MM.1S (cell line): ENCODE measurements around the gene CFAP77.

Source experiments
- DNase-seq: peaks from one replicate; pipeline ENCODE4 v3.0.0-alpha.2; 2015
- H2AFZ ChIP-seq: fragments of 300-600 bp; sonication (generic); 2 replicates; pipeline ENCODE4 v1.6.0; 2016; ENCODE audit warnings: antibody characterized with exemption, low read length
- H3F3A ChIP-seq: fragments of 300-600 bp; sonication (generic); 2 replicates; pipeline ENCODE4 v1.6.1; 2016; ENCODE audit warnings: mild to moderate bottlenecking, antibody characterized with exemption, low read length, moderate library complexity, mixed read lengths; ENCODE audit not compliant: insufficient read depth
- H3K27ac ChIP-seq: fragments of 300-600 bp; sonication (generic); 2 replicates; pipeline ENCODE4 v1.5.1; 2016; ENCODE audit warnings: mild to moderate bottlenecking, low read length
- H3K27me3 ChIP-seq: fragments of 300-600 bp; sonication (generic); replicated peaks from 2 replicates; pipeline ENCODE4 v1.6.0; 2016; ENCODE audit warnings: low read length; ENCODE audit not compliant: insufficient read depth
- H3K36me3 ChIP-seq: fragments of 300-600 bp; sonication (generic); replicated peaks from 2 replicates; pipeline ENCODE4 v1.6.1; 2016; ENCODE audit warnings: mild to moderate bottlenecking, low read length, mixed read lengths; ENCODE audit not compliant: insufficient read depth
- H3K4me1 ChIP-seq: fragments of 300-600 bp; sonication (generic); 2 replicates; pipeline ENCODE4 v1.6.1; 2016; ENCODE audit warnings: low read length, mixed read lengths
- H3K4me2 ChIP-seq: fragments of 300-600 bp; sonication (generic); 2 replicates; pipeline ENCODE4 v1.6.0; 2016; ENCODE audit warnings: low read depth, low read length
- H3K4me3 ChIP-seq: fragments of 300-600 bp; sonication (generic); 2 replicates; pipeline ENCODE4 v1.5.1; 2016; ENCODE audit warnings: low read length, mixed read lengths
- H3K79me2 ChIP-seq: fragments of 300-600 bp; sonication (generic); 2 replicates; pipeline ENCODE4 v1.6.1; 2016; ENCODE audit warnings: mixed run types, low read length, mixed read lengths
- H3K9ac ChIP-seq: fragments of 300-600 bp; sonication (generic); 2 replicates; pipeline ENCODE4 v1.6.1; 2016; ENCODE audit warnings: low read length, mixed read lengths
- H3K9me2 ChIP-seq: fragments of 300-600 bp; sonication (generic); replicated peaks from 2 replicates; pipeline ENCODE4 v1.6.1; 2016; ENCODE audit warnings: mild to moderate bottlenecking, low read length, mixed read lengths; ENCODE audit not compliant: insufficient read depth
- H3K9me3 ChIP-seq: fragments of 300-600 bp; sonication (generic); replicated peaks from 2 replicates; pipeline ENCODE4 v1.6.1; 2016; ENCODE audit warnings: mild to moderate bottlenecking, low read length, mixed read lengths; ENCODE audit not compliant: insufficient read depth
- H4K20me1 ChIP-seq: fragments of 300-600 bp; sonication (generic); 2 replicates; pipeline ENCODE4 v1.6.1; 2016; ENCODE audit warnings: mild to moderate bottlenecking, low read length, moderate library complexity, mixed read lengths; ENCODE audit not compliant: insufficient read depth
- EZH2 ChIP-seq: fragments of 300-600 bp; sonication (generic); optimal IDR thresholded peaks from 2 replicates; pipeline ENCODE3; 2017; ENCODE audit warnings: low read depth, mild to moderate bottlenecking, antibody characterized with exemption, low read length, mixed read lengths
- EZH2phosphoT487 ChIP-seq: fragments of 300-600 bp; sonication (generic); IDR thresholded peaks from 2 replicates; pipeline ENCODE4 v1.6.1; 2018; ENCODE audit warnings: antibody characterized with exemption, low read length
- TF ChIP-seq, protein P1 (sequence below): fragments of 300-600 bp; sonication (generic); IDR thresholded peaks from 2 replicates; pipeline ENCODE4 v1.5.1; 2016; ENCODE audit warnings: antibody characterized with exemption, low read length, mixed read lengths

The CFAP77 gene

DNA sequence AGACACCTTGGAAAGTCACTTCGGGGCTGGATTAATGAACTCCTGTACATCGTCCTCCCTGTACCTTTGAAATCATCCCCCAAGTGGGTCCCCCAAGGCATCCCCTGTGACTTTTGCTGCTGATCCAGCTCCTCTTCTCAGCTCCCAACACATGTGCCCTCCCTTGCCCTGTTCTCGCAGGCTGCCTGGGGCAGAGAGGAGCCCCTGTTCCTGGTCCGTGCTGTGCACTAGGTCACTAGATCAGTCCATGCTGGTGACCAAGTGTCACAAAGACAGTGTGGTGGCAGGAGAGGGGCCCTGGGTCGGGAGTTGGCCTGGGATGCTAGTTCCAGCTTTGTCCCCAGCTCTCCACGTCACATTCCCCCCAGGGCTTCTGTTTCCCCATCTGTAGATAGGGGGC, 93.1 kb downstream of the CFAP77 start:
- TF ChIP-seq EZH2, result no peak
- TF ChIP-seq EZH2phosphoT487, result no peak
- TF ChIP-seq, protein P1, sequence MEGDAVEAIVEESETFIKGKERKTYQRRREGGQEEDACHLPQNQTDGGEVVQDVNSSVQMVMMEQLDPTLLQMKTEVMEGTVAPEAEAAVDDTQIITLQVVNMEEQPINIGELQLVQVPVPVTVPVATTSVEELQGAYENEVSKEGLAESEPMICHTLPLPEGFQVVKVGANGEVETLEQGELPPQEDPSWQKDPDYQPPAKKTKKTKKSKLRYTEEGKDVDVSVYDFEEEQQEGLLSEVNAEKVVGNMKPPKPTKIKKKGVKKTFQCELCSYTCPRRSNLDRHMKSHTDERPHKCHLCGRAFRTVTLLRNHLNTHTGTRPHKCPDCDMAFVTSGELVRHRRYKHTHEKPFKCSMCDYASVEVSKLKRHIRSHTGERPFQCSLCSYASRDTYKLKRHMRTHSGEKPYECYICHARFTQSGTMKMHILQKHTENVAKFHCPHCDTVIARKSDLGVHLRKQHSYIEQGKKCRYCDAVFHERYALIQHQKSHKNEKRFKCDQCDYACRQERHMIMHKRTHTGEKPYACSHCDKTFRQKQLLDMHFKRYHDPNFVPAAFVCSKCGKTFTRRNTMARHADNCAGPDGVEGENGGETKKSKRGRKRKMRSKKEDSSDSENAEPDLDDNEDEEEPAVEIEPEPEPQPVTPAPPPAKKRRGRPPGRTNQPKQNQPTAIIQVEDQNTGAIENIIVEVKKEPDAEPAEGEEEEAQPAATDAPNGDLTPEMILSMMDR, result no peak
- no peak for DNase-seq
- no peaks in the 10 kb centered on the region for H3K36me3 ChIP-seq
- H3K9me2 ChIP-seq, result no peaks in the 10 kb centered on the region
- H2AFZ ChIP-seq, result no peak overlapping the region
- H3K9me3 ChIP-seq, result no peaks in the 10 kb centered on the region
- no peak overlapping the region for H3K4me2 ChIP-seq
- no peak overlapping the region for H3K9ac ChIP-seq
- no peak overlapping the region for H3K27ac ChIP-seq
- no peaks in the 10 kb centered on the region for H3K79me2 ChIP-seq
- no peaks in the 10 kb centered on the region for H3F3A ChIP-seq
- H3K27me3 ChIP-seq, result peaks cover 98% of the 10 kb centered on the region
- H3K4me1 ChIP-seq, result no peaks in the 10 kb centered on the region
- no peak overlapping the region for H3K4me3 ChIP-seq
- H4K20me1 ChIP-seq, result no peaks in the 10 kb centered on the region

DNA sequence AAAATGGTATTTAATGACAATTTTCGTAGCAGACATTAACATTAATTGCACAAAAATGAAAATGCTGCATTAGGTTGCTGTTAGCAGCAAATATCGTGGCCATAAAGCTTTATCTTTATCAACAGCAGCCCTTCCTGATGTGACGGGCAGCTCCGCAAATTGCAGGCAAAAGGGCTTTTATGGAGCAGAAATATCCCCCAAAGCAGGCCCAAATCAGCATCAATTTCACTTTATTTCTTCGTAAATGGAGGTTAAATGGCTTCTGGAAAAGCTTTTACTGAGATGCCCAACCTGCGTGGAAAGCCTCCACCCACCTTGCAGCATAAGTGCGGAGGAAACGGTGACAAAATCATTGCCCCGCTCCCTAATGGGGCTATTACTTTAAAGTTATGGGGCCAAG, 94.5 kb downstream of the CFAP77 start:
- H3K4me1 ChIP-seq, result no peaks in the 10 kb centered on the region
- no peak overlapping the region for H3K4me3 ChIP-seq
- DNase-seq, result no peak
- H3K27ac ChIP-seq, result no peak overlapping the region
- H2AFZ ChIP-seq, result no peak overlapping the region
- H3K4me2 ChIP-seq, result no peak overlapping the region
- peaks cover 98% of the 10 kb centered on the region for H3K27me3 ChIP-seq
- H3K79me2 ChIP-seq, result no peaks in the 10 kb centered on the region
- no peaks in the 10 kb centered on the region for H3F3A ChIP-seq
- TF ChIP-seq EZH2 (no peak), EZH2phosphoT487 (no peak)
- TF ChIP-seq, protein P1, result no peak
- H4K20me1 ChIP-seq, result no peaks in the 10 kb centered on the region
- H3K9ac ChIP-seq, result no peak overlapping the region
- H3K9me2 ChIP-seq, result no peaks in the 10 kb centered on the region
- H3K36me3 ChIP-seq, result no peaks in the 10 kb centered on the region
- H3K9me3 ChIP-seq, result no peaks in the 10 kb centered on the region

DNA sequence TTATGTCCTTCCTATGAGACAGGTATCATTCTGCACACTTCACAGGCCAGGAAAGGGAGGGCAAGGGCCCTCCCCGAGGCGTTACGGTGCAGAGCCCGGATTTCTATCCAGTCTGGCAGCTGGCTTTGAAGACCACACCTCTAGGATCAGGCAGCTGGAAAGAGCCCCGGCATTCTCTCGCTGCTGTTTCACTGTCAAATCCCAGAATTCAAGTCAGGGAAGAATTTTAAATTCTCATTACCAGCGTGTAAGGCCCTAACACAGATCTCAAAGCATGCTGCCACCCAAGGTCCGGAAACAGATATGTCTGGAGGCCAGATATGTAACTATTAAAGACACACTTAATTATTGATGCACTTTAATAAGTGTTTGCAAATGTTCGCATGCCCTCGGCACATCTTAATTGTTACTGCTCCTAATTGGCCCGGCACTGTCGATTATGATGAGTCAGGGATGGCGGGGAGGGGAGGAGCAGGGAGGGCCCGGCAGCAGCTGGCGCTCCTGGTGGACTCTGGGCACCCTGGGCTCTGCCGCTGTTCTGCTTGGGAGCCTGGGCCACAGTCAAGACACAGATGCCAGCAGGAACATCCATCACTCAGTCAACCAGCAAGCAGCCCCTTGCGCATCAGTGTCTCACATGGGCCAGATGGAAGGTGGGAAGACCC, 96.1 kb downstream of the CFAP77 start:
- Histone ChIP-seq H3K27ac (no peak overlapping the region), H4K20me1 (no peaks in the 10 kb centered on the region), H3K36me3 (no peaks in the 10 kb centered on the region), H3K27me3 (peaks cover 98% of the 10 kb centered on the region), H3K4me2 (no peak overlapping the region), H3K9ac (no peak overlapping the region), H3K9me3 (no peaks in the 10 kb centered on the region), H3K9me2 (no peaks in the 10 kb centered on the region), H2AFZ (no peak overlapping the region), H3K4me3 (no peak overlapping the region), H3F3A (no peaks in the 10 kb centered on the region), H3K79me2 (no peaks in the 10 kb centered on the region), H3K4me1 (no peaks in the 10 kb centered on the region)
- no peak for DNase-seq
- TF ChIP-seq EZH2 (no peak), EZH2phosphoT487 (no peak)
- TF ChIP-seq, protein P1, result no peak
